HepG2 (cell line): ENCODE measurements around the gene LRR1. TPM values are rescaled to one million over a fixed set of nuclear protein-coding genes. Genes with fewer than 3 reads are reported as not detected.
A peak's percentile ranks its signal among the peaks of the same experiment; 100 is the strongest.

ENCODE experiments used
- AGO2 ChIP-seq: fragments of 200-400 bp; formaldehyde crosslinking; optimal IDR thresholded peaks from 2 replicates; pipeline ENCODE3; 2017; ENCODE audit warnings: mild to moderate bottlenecking, low read depth, low read length, moderate library complexity
- AHR ChIP-seq: IDR thresholded peaks from 2 replicates; pipeline ENCODE4 v1.6.1; 2018; ENCODE audit warnings: missing genetic modification reagents, missing compliant biosample characterization
- CSRNP2 ChIP-seq: sonication (generic); formaldehyde crosslinking; conservative IDR thresholded peaks from 2 replicates; pipeline ENCODE4 v1.8.0; 2022; ENCODE audit warnings: low read depth, missing genetic modification reagents
- PBX3 ChIP-seq: sonication (generic); formaldehyde crosslinking; IDR thresholded peaks from 2 replicates; pipeline ENCODE4 v1.8.1; 2023; ENCODE audit warnings: missing genetic modification reagents, inconsistent platforms, borderline replicate concordance
- POLR2A ChIP-seq, 2 experiments: IDR thresholded peaks; 2 replicates each; pipeline ENCODE4 v1.6.1; 2011; ENCODE audit warnings: low read depth in 2 of 2, low read length in 2 of 2, mild to moderate bottlenecking in 1 of 2, moderate library complexity in 1 of 2; ENCODE audit not compliant: insufficient read depth in 1 of 2
- PRMT3 ChIP-seq: sonication (generic); formaldehyde crosslinking; IDR thresholded peaks from 2 replicates; pipeline ENCODE4 v1.8.1; 2022; ENCODE audit warnings: low read depth, mild to moderate bottlenecking, moderate library complexity, missing genetic modification reagents, borderline replicate concordance
- RBFOX2 ChIP-seq: fragments of 200-400 bp; formaldehyde crosslinking; IDR thresholded peaks from 2 replicates; pipeline ENCODE4 v1.6.1; 2017; ENCODE audit warnings: low read depth, mild to moderate bottlenecking, low read length
- TBX3 ChIP-seq: fragments of 450-650 bp; IDR thresholded peaks from 2 replicates; pipeline ENCODE4 v1.6.1; 2017; ENCODE audit warnings: antibody characterized with exemption, mild to moderate bottlenecking, inconsistent platforms, borderline replicate concordance
- TSC22D2 ChIP-seq: sonication (generic); formaldehyde crosslinking; IDR thresholded peaks from 2 replicates; pipeline ENCODE4 v1.5.1; 2020; ENCODE audit warnings: missing genetic modification reagents, mild to moderate bottlenecking, borderline replicate concordance
- ZBTB21 ChIP-seq: sonication (generic); formaldehyde crosslinking; IDR thresholded peaks from 2 replicates; pipeline ENCODE4 v1.4.0; 2020; ENCODE audit warnings: missing genetic modification reagents
- ZBTB7A ChIP-seq: sonication (generic); formaldehyde crosslinking; IDR thresholded peaks from 2 replicates; pipeline ENCODE4 v1.8.0; 2022; ENCODE audit warnings: mild to moderate bottlenecking, missing genetic modification reagents
- ZKSCAN5 ChIP-seq: sonication (generic); formaldehyde crosslinking; IDR thresholded peaks from 2 replicates; pipeline ENCODE4 v1.5.1; 2020; ENCODE audit warnings: mild to moderate bottlenecking, missing genetic modification reagents
- ZNF12 ChIP-seq: sonication (generic); formaldehyde crosslinking; IDR thresholded peaks from 2 replicates; pipeline ENCODE4 v1.5.0; 2020; ENCODE audit warnings: missing genetic modification reagents
- ZNF30 ChIP-seq: sonication (generic); formaldehyde crosslinking; IDR thresholded peaks from 2 replicates; pipeline ENCODE4 v1.5.0; 2020; ENCODE audit warnings: mild to moderate bottlenecking, missing genetic modification reagents
- ZNF530 ChIP-seq: sonication (generic); formaldehyde crosslinking; IDR thresholded peaks from 2 replicates; pipeline ENCODE4 v1.5.0; 2020; ENCODE audit warnings: low read depth, mild to moderate bottlenecking, missing genetic modification reagents
- ZNF746 ChIP-seq: sonication (generic); formaldehyde crosslinking; IDR thresholded peaks from 2 replicates; pipeline ENCODE4 v1.8.0; 2022; ENCODE audit warnings: mild to moderate bottlenecking, missing genetic modification reagents
- ZNF75D ChIP-seq: sonication (generic); formaldehyde crosslinking; IDR thresholded peaks from 2 replicates; pipeline ENCODE4 v1.8.1; 2023; ENCODE audit warnings: missing genetic modification reagents, mild to moderate bottlenecking, borderline replicate concordance
- polyA plus RNA-seq, 8 experiments: library from polyadenylated mRNA; depleted of rRNA in 3 of 8; stranded (reverse) in 7 of 8; unstranded in 1 of 8; fragments of >200 nt; fragmentation: Illumina TruSeq in 4 of 8; extraction: Trizol in 4 of 8; gene quantifications; 2 replicates each; pipeline versions ENCODE4 v1.2.1 to v1.2.3, GENCODE V29; 2011 to 2016; ENCODE audit warnings: low read depth in 4 of 8, missing spikeins in 1 of 8, mixed read lengths in 1 of 8; ENCODE audit not compliant: insufficient read depth in 1 of 8
- total RNA-seq, 5 experiments: library from RNA; depleted of rRNA; stranded (reverse); fragments of >200 nt; fragmentation: Illumina TruSeq; extraction: Trizol; gene quantifications; 2 replicates each; pipeline ENCODE4 v1.2.3, GENCODE V29; 2016; ENCODE audit warnings: low read depth in 1 of 5
- TF ChIP-seq, protein P1 (sequence below): sonication (generic); formaldehyde crosslinking; IDR thresholded peaks from 2 replicates; pipeline ENCODE4 v1.4.0; 2020; ENCODE audit warnings: missing genetic modification reagents
- TF ChIP-seq, protein P2 (sequence below): fragments of 450-650 bp; IDR thresholded peaks from 2 replicates; pipeline ENCODE4 v1.6.1; 2016
- TF ChIP-seq, protein P3 (sequence below): sonication (generic); formaldehyde crosslinking; IDR thresholded peaks from 2 replicates; pipeline ENCODE4 v1.4.0; 2020; ENCODE audit warnings: missing genetic modification reagents

The LRR1 gene
- total and polyA plus RNA-seq, 2 of the 13 experiments (the other 11 are each of a cell fraction or from before 2014, with no cell fraction given): 7.0 to 36.2 TPM

DNA sequence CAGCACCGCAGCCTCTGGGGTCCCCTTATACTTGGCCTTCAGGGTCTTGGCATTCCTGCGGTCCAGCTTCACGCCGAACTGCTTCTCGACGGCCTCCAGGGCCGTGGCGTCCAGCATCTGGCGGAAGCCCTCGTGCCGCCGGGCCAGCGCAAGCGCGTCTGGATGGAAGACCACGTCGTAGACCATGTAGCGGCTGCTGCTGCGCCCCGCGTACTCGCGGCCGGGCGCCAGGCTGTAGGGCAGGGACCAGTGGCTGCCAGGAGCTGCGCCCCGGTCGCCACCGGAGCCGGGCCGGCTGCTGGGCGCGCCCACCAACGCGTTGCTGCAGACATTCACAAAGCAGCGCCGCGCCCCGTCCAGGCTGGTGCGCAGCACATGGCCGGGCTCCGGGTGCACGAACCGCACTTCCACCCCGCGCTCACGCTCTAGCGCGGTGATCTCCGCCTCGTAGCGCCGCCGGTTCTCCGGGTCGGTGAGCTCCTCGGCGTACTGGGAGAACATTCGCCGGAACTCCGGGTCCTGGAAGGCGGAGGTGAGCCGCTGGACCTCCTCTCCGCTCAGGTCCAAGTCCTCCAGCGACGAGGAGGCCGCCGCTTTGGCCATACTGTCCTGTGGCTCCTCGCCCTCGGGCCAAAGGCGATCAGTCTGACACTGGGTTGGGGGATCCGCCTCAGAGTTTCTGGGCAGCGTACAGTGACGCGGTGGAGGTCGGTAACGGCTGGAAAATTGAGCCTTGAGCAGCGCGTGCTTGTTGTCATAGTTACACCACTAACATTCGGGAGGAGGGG, 36.0 kb downstream of the LRR1 start, which contains the start of gene DNAAF2 (continued):
- TF ChIP-seq, protein P1, sequence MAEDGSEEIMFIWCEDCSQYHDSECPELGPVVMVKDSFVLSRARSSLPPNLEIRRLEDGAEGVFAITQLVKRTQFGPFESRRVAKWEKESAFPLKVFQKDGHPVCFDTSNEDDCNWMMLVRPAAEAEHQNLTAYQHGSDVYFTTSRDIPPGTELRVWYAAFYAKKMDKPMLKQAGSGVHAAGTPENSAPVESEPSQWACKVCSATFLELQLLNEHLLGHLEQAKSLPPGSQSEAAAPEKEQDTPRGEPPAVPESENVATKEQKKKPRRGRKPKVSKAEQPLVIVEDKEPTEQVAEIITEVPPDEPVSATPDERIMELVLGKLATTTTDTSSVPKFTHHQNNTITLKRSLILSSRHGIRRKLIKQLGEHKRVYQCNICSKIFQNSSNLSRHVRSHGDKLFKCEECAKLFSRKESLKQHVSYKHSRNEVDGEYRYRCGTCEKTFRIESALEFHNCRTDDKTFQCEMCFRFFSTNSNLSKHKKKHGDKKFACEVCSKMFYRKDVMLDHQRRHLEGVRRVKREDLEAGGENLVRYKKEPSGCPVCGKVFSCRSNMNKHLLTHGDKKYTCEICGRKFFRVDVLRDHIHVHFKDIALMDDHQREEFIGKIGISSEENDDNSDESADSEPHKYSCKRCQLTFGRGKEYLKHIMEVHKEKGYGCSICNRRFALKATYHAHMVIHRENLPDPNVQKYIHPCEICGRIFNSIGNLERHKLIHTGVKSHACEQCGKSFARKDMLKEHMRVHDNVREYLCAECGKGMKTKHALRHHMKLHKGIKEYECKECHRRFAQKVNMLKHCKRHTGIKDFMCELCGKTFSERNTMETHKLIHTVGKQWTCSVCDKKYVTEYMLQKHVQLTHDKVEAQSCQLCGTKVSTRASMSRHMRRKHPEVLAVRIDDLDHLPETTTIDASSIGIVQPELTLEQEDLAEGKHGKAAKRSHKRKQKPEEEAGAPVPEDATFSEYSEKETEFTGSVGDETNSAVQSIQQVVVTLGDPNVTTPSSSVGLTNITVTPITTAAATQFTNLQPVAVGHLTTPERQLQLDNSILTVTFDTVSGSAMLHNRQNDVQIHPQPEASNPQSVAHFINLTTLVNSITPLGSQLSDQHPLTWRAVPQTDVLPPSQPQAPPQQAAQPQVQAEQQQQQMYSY (CRISPR knock-in tag): no peak; the same call in 1 of the 2 replicates
- TF ChIP-seq ZNF746 (CRISPR knock-in tag) (peak; percentile 5; the same call in 1 of the 2 replicates), ZNF12 (no peak), ZBTB7A (CRISPR knock-in tag) (no peak), ZNF30 (CRISPR knock-in tag) (peak; percentile 89; the same call in 1 of the 2 replicates), AHR (CRISPR knock-in tag) (no peak), TSC22D2 (CRISPR knock-in tag) (no peak), CSRNP2 (CRISPR knock-in tag) (no peak), RBFOX2 (peak; percentile 61), TBX3 (no peak), ZNF75D (CRISPR knock-in tag) (no peak), AGO2 (peak; percentile 89), ZKSCAN5 (no peak), POLR2A (IDR thresholded peaks at IDR 0.05; ENCODE audit: insufficient read depth in 1 of 2, low read depth in 2 of 2, low read length in 2 of 2) (peak; percentile 45 to 62; a peak in 3 of 4 replicates), PRMT3 (0 out of 2 replicates have a peak, but pooled peaks have one; percentile 8), ZBTB21 (CRISPR knock-in tag) (no peak), ZNF530 (CRISPR knock-in tag) (no peak), PBX3 (CRISPR knock-in tag) (0 out of 2 replicates have a peak, but pooled peaks have one; percentile 22)
- TF ChIP-seq, protein P2, sequence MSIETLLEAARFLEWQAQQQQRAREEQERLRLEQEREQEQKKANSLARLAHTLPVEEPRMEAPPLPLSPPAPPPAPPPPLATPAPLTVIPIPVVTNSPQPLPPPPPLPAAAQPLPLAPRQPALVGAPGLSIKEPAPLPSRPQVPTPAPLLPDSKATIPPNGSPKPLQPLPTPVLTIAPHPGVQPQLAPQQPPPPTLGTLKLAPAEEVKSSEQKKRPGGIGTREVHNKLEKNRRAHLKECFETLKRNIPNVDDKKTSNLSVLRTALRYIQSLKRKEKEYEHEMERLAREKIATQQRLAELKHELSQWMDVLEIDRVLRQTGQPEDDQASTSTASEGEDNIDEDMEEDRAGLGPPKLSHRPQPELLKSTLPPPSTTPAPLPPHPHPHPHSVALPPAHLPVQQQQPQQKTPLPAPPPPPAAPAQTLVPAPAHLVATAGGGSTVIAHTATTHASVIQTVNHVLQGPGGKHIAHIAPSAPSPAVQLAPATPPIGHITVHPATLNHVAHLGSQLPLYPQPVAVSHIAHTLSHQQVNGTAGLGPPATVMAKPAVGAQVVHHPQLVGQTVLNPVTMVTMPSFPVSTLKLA: peak; percentile 67
- TF ChIP-seq, protein P3, sequence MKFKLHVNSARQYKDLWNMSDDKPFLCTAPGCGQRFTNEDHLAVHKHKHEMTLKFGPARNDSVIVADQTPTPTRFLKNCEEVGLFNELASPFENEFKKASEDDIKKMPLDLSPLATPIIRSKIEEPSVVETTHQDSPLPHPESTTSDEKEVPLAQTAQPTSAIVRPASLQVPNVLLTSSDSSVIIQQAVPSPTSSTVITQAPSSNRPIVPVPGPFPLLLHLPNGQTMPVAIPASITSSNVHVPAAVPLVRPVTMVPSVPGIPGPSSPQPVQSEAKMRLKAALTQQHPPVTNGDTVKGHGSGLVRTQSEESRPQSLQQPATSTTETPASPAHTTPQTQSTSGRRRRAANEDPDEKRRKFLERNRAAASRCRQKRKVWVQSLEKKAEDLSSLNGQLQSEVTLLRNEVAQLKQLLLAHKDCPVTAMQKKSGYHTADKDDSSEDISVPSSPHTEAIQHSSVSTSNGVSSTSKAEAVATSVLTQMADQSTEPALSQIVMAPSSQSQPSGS (CRISPR knock-in tag): no peak
